Stimulated activated CD8-positive, alpha-beta memory T cell treated with anti-CD3 and anti-CD28 coated beads, Interleukin-15, amount 100 ng/mL, for 24 hours (primary cell): ENCODE data around the gene CHST9.
"Not testable (repeated sequence)": the region's sequence is repeated elsewhere in the genome, so short reads cannot be mapped to it uniquely, and the experiment has no call there.

Experiments used
- DNase-seq: peaks from one replicate; pipeline ENCODE4 v3.0.0-alpha.2; 2020; ENCODE audit warnings: low read depth

The CHST9 gene

GRCh38 chr18:27094621-27095020 lies 90.5 kb downstream of the CHST9 start:
- DNase-seq, result no peak

GRCh38 chr18:27093290-27093689 lies 91.8 kb downstream of the CHST9 start:
- DNase-seq, result not testable (repeated sequence)

GRCh38 chr18:27081701-27082100 lies 103.4 kb downstream of the CHST9 start:
- no peak for DNase-seq

GRCh38 chr18:27075828-27076227 lies 109.3 kb downstream of the CHST9 start:
- no peak for DNase-seq

- DNase-seq, result no peak
Measured at GRCh38 chr18:27073404-27073830, 111.7 kb downstream of the CHST9 start.

- DNase-seq, result no peak
Measured at GRCh38 chr18:27064673-27065072, 120.4 kb downstream of the CHST9 start.

- no peak for DNase-seq
Measured at GRCh38 chr18:27062802-27063201, 122.3 kb downstream of the CHST9 start.

GRCh38 chr18:27061488-27062095 lies 123.5 kb downstream of the CHST9 start:
- no peak for DNase-seq

GRCh38 chr18:27057519-27058234 lies 127.4 kb downstream of the CHST9 start:
- DNase-seq, result no peak

GRCh38 chr18:27054926-27055325 lies 130.2 kb downstream of the CHST9 start:
- DNase-seq, result no peak

- DNase-seq, result no peak
Measured at GRCh38 chr18:27049969-27050368, 135.1 kb downstream of the CHST9 start.

- no peak for DNase-seq
Measured at GRCh38 chr18:27045342-27045741, 139.8 kb downstream of the CHST9 start.

GRCh38 chr18:27042177-27042576 lies 142.9 kb downstream of the CHST9 start:
- no peak for DNase-seq

- DNase-seq, result no peak
Measured at GRCh38 chr18:27040796-27041195, 144.3 kb downstream of the CHST9 start.

- DNase-seq, result no peak
Measured at GRCh38 chr18:27033722-27034121, 151.4 kb downstream of the CHST9 start.

- no peak for DNase-seq
Measured at GRCh38 chr18:27030421-27030820, 154.7 kb downstream of the CHST9 start.

- no peak for DNase-seq
Measured at GRCh38 chr18:27022477-27022876, 162.6 kb downstream of the CHST9 start.

GRCh38 chr18:27017901-27018500 lies 167.1 kb downstream of the CHST9 start:
- no peak for DNase-seq

GRCh38 chr18:27014841-27015240 lies 170.3 kb downstream of the CHST9 start:
- DNase-seq, result no peak

- no peak for DNase-seq
Measured at GRCh38 chr18:27010784-27011183, 174.3 kb downstream of the CHST9 start.

- no peak for DNase-seq
Measured at GRCh38 chr18:27009293-27009692, 175.8 kb downstream of the CHST9 start.

- DNase-seq, result no peak
Measured at GRCh38 chr18:27008575-27008974, 176.5 kb downstream of the CHST9 start.

- DNase-seq, result no peak
Measured at GRCh38 chr18:27007880-27008279, 177.2 kb downstream of the CHST9 start.
